Trophoblast cell (in vitro differentiated cells and primary cell): ENCODE results near the gene ULBP2.
"Not testable (repeated sequence)": the region's sequence is repeated elsewhere in the genome, so short reads cannot be mapped to it uniquely, and the experiment has no call there.

Source experiments
- DNase-seq, 2 donors: peaks; one replicate each; pipeline ENCODE4 v3.0.0-alpha.2; 2016
- H2AFZ ChIP-seq: 2 replicates; pipeline ENCODE4 v1.6.1; 2013; ENCODE audit warnings: low read length, moderate library complexity, mild to moderate bottlenecking; ENCODE audit not compliant: insufficient read depth, poor library complexity
- H2AK5ac ChIP-seq: 2 replicates; pipeline ENCODE4 v1.6.1; 2013; ENCODE audit warnings: mild to moderate bottlenecking, low read length
- H2BK120ac ChIP-seq: 2 replicates; pipeline ENCODE4 v1.6.1; 2013; ENCODE audit warnings: low read length, mild to moderate bottlenecking, moderate library complexity; ENCODE audit not compliant: insufficient read depth, poor library complexity
- H2BK12ac ChIP-seq: 2 replicates; pipeline ENCODE4 v1.6.1; 2013; ENCODE audit warnings: mild to moderate bottlenecking, low read length, moderate library complexity
- H2BK5ac ChIP-seq: 2 replicates; pipeline ENCODE4 v1.6.1; 2013; ENCODE audit warnings: low read length, low read depth, moderate library complexity, mild to moderate bottlenecking; ENCODE audit not compliant: poor library complexity
- H3K14ac ChIP-seq: 2 replicates; pipeline ENCODE4 v1.6.1; 2013; ENCODE audit warnings: mild to moderate bottlenecking, low read length
- H3K18ac ChIP-seq: 2 replicates; pipeline ENCODE4 v1.6.1; 2013; ENCODE audit warnings: mild to moderate bottlenecking, low read length
- H3K23ac ChIP-seq: 2 replicates; pipeline ENCODE4 v1.6.1; 2013; ENCODE audit warnings: low read length
- H3K27ac ChIP-seq: 2 replicates; pipeline ENCODE4 v1.5.1; 2013; ENCODE audit warnings: low read depth, mild to moderate bottlenecking, inconsistent platforms, low read length, moderate library complexity
- H3K27me3 ChIP-seq: 2 replicates; pipeline ENCODE4 v1.6.1; 2013; ENCODE audit warnings: inconsistent platforms, mild to moderate bottlenecking, low read length, moderate library complexity; ENCODE audit not compliant: insufficient read depth
- H3K36me3 ChIP-seq, 2 experiments: 1 replicate in 1 of 2; 2 replicates in 1 of 2; pipeline ENCODE4 v1.6.1; 2013; ENCODE audit warnings: low read length in 2 of 2, mild to moderate bottlenecking in 2 of 2, moderate library complexity in 1 of 2; ENCODE audit not compliant: insufficient read depth in 2 of 2, control insufficient read depth in 1 of 2
- H3K4ac ChIP-seq: 2 replicates; pipeline ENCODE4 v1.6.1; 2013; ENCODE audit warnings: low read depth, mild to moderate bottlenecking, low read length, moderate library complexity
- H3K4me1 ChIP-seq, 2 experiments: 1 replicate in 1 of 2; 2 replicates in 1 of 2; pipeline ENCODE4 v1.6.1; 2013; ENCODE audit warnings: low read length in 2 of 2, mild to moderate bottlenecking in 2 of 2, moderate library complexity in 1 of 2; ENCODE audit not compliant: insufficient read depth in 2 of 2, control insufficient read depth in 1 of 2
- H3K4me2 ChIP-seq: 2 replicates; pipeline ENCODE4 v1.6.1; 2013; ENCODE audit warnings: inconsistent platforms, mild to moderate bottlenecking, low read length, moderate library complexity
- H3K4me3 ChIP-seq: 2 replicates; pipeline ENCODE4 v1.5.1; 2013; ENCODE audit warnings: mild to moderate bottlenecking, low read depth, low read length, inconsistent platforms
- H3K79me1 ChIP-seq: one replicate; pipeline ENCODE4 v1.6.1; 2013; ENCODE audit warnings: low read length
- H3K79me2 ChIP-seq: 2 replicates; pipeline ENCODE4 v1.6.1; 2013; ENCODE audit warnings: low read length, mild to moderate bottlenecking; ENCODE audit not compliant: control insufficient read depth, insufficient read depth, poor library complexity
- H3K9ac ChIP-seq: 2 replicates; pipeline ENCODE4 v1.6.1; 2013; ENCODE audit warnings: mild to moderate bottlenecking, low read length
- H3K9me3 ChIP-seq: 2 replicates; pipeline ENCODE4 v1.6.1; 2013; ENCODE audit warnings: low read depth, mild to moderate bottlenecking, control low read depth, inconsistent platforms, low read length; ENCODE audit not compliant: insufficient read depth
- H4K12ac ChIP-seq: 2 replicates; pipeline ENCODE4 v1.6.1; 2013; ENCODE audit warnings: low read depth, mild to moderate bottlenecking, low read length, moderate library complexity
- H4K8ac ChIP-seq: 2 replicates; pipeline ENCODE4 v1.6.1; 2013; ENCODE audit warnings: low read depth, mild to moderate bottlenecking, low read length, moderate library complexity
- H4K91ac ChIP-seq: one replicate; pipeline ENCODE4 v1.6.1; 2013; ENCODE audit warnings: low read depth, mild to moderate bottlenecking, low read length, moderate library complexity
- WGBS: extraction: QIAGEN DNeasy Blood & Tissue Kit; methylation state at CpG from one replicate; pipeline ENCODE4 v1.1.7; 2013; ENCODE audit warnings: missing lambda C conversion rate; ENCODE audit not compliant: insufficient read length, insufficient coverage; ENCODE audit errors: extremely low coverage; 5-methylcytosine and 5-hydroxymethylcytosine counted together

ULBP2 gene

GRCh38 chr6:149955654-149956317 is 14.0 kb downstream of the ULBP2 start:
- no CpG with 5 or more reads among the region's 7 CpGs for WGBS
- not testable (repeated sequence) for H3K27ac ChIP-seq
- peaks cover 24% of the 10 kb centered on the region for H3K27me3 ChIP-seq

GRCh38 chr6:149958124-149958523 is 16.3 kb downstream of the ULBP2 start:
- H3K4ac ChIP-seq, H4K12ac ChIP-seq, H2AFZ ChIP-seq, H3K79me1 ChIP-seq, H4K8ac ChIP-seq, H3K9ac ChIP-seq, H2BK12ac ChIP-seq, H2BK120ac ChIP-seq, H3K36me3 ChIP-seq, H3K4me1 ChIP-seq, H3K79me2 ChIP-seq, H3K14ac ChIP-seq, H3K9me3 ChIP-seq, H4K91ac ChIP-seq, H2AK5ac ChIP-seq, DNase-seq, H3K23ac ChIP-seq, H3K18ac ChIP-seq, H3K4me2 ChIP-seq, H3K27ac ChIP-seq, H3K4me3 ChIP-seq, H2BK5ac ChIP-seq: not testable (repeated sequence)
- no CpG with 5 or more reads among the region's 3 CpGs for WGBS
- peaks cover 34% of the 10 kb centered on the region for H3K27me3 ChIP-seq

More at GRCh38 chr6:149955654-149956317, 14.0 kb downstream of the ULBP2 start:
- H3K4ac ChIP-seq, H4K91ac ChIP-seq, H3K23ac ChIP-seq, H3K79me1 ChIP-seq, H3K4me2 ChIP-seq, H4K12ac ChIP-seq, H4K8ac ChIP-seq, H3K4me1 ChIP-seq, H3K9ac ChIP-seq, H2AK5ac ChIP-seq, H3K79me2 ChIP-seq, H3K4me3 ChIP-seq, H3K36me3 ChIP-seq, H3K14ac ChIP-seq, DNase-seq, H3K9me3 ChIP-seq, H2BK120ac ChIP-seq, H2BK12ac ChIP-seq, H3K18ac ChIP-seq, H2BK5ac ChIP-seq, H2AFZ ChIP-seq: not testable (repeated sequence)

- not testable (repeated sequence) for H3K9me3 ChIP-seq, DNase-seq, H2AK5ac ChIP-seq, H4K91ac ChIP-seq, H3K4me2 ChIP-seq, H3K4me3 ChIP-seq, H3K18ac ChIP-seq, H4K12ac ChIP-seq, H4K8ac ChIP-seq, H2AFZ ChIP-seq, H3K23ac ChIP-seq, H2BK12ac ChIP-seq, H3K79me1 ChIP-seq, H3K36me3 ChIP-seq, H3K14ac ChIP-seq, H2BK120ac ChIP-seq, H2BK5ac ChIP-seq, H3K79me2 ChIP-seq, H3K27ac ChIP-seq, H3K4ac ChIP-seq, H3K9ac ChIP-seq
- H3K27me3 ChIP-seq, result peaks cover 43% of the 10 kb centered on the region
- no CpG with 5 or more reads among the region's 4 CpGs for WGBS
- peaks cover 8 to 15% of the 10 kb centered on the region in 2 experiments for H3K4me1 ChIP-seq
These were observed 18.0 kb downstream of the ULBP2 start for GRCh38 chr6:149959806-149960205.

- peaks cover 7% of the 10 kb centered on the region for H3K9me3 ChIP-seq
- WGBS, result no CpG with 5 or more reads among the region's 6 CpGs
- no peaks in the 10 kb centered on the region for H3K79me2 ChIP-seq
These were observed 18.7 kb downstream of the ULBP2 start for GRCh38 chr6:149960488-149960887.

More at GRCh38 chr6:149960488-149960887, 18.7 kb downstream of the ULBP2 start:
- H3K36me3 ChIP-seq, result no peaks in the 10 kb centered on the region
- no peak overlapping the region for H3K9ac ChIP-seq
- H2AK5ac ChIP-seq, result no peak overlapping the region
- no peak overlapping the region for H3K27ac ChIP-seq
- no peak overlapping the region for H4K91ac ChIP-seq
- H3K4me2 ChIP-seq, result no peak overlapping the region
- H4K12ac ChIP-seq, result no peak overlapping the region
- H3K18ac ChIP-seq, result no peak overlapping the region
- no peak overlapping the region for H3K14ac ChIP-seq
- DNase-seq, result no peak
- no peak overlapping the region for H2AFZ ChIP-seq
- H3K79me1 ChIP-seq, result no peaks in the 10 kb centered on the region
- H3K23ac ChIP-seq, result no peak overlapping the region
- no peak overlapping the region for H2BK5ac ChIP-seq
- no peak overlapping the region for H4K8ac ChIP-seq
- no peak overlapping the region for H2BK120ac ChIP-seq
- H3K4ac ChIP-seq, result no peak overlapping the region
- H2BK12ac ChIP-seq, result no peak overlapping the region
- peaks cover 9 to 18% of the 10 kb centered on the region in 2 experiments for H3K4me1 ChIP-seq
- no peak overlapping the region for H3K4me3 ChIP-seq
- peaks cover 47% of the 10 kb centered on the region for H3K27me3 ChIP-seq
